GM18519 (cell line): Measurements from ENCODE around the gene MAK.
"Not testable (repeated sequence)": the region's sequence is repeated elsewhere in the genome, so short reads cannot be mapped to it uniquely, and the experiment has no call there.

Experiments used
- ATAC-seq: cut with Tn5 transposase; IDR thresholded peaks from one replicate; pipeline ENCODE4 v1.9.1; 2021; ENCODE audit warnings: mild to moderate bottlenecking, moderate library complexity; ENCODE audit not compliant: unreplicated experiment, low FRiP score

MAK gene

DNA sequence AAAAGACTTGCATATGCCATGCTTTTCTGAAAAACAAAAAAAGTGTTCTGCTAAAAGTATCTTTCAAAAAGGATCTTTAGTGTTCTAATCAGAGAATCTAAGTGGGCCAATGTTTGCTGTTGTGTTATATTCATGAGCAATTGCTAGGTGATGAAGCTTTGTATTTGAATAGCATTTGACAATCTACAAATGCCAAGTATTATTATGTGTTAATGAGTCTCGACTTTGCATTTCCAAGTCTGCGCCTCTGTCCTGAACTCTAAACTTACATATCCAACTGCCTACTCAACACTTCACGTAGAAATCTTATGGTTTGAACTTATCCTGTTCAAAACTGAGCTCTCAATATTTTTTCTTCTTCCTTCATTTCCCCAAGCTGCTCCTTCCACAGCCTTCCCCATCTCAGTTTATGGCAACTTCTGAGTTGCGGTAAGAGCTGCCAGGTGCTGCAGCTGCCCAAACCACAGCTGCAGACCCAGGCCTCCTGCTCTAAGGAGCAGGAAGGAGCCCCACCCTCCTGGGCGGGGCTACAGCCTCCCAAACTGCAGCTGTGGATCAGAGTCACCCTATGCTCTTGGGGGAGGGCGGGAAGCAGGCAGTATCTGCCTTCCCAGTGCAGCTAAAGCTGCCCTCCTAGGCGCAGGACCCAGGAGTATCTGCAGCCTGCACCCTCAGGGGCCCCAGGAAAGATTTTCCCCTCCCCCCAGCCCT is 16.7 kb upstream of the MAK start:
- ATAC-seq = no peak

DNA sequence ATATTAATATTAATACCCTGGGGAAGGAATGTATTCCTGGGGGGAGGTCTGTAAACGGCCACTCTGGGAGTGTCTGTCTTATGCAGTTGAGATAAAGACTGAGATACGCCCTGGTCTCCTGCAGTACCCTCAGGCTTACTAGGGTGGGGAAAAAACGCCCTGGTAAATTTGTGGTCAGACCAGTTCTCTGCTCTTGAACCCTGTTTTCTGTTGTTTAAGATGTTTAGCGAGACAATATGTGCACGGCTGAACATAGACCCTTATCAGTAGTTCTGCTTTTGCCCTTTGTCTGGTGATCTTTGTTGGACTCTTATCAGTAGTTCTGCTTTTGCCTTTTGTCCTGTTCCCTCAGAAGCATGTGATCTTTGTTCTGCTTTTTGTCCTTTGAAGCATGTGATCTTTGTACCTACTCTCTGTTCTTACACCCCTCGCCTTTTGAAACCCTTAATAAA is 15.5 kb upstream of the MAK start:
- ATAC-seq = not testable (repeated sequence)

DNA sequence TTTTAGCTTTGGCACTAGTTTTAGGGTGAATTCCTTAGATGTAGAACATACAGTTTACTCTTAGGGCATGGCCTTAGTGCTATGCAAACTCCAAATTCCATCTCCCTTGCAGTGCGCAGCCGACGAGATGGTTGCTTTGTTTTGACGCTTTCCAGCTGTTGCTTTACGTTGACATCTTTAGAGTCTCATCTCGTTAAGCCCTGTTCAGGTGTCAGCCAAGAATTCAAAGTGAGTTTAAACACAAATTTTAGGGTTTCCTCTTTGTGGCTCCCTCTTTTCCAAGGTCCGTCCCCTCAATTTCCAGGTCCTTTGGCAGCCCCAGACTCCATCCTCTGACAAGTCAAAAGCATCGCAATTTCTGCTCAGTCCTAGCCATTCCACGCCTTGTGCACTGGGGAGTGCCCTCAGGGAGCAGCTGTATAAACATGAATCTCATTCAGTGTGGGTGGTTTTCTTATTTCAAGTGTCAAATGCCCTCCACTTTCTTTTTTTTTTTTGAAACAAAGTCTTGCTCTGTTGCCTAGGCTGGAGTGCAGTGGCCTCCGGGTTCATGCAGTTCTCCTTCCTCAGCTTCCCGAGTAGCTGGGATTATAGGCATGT is 14.1 kb upstream of the MAK start:
- ATAC-seq = no peak

DNA sequence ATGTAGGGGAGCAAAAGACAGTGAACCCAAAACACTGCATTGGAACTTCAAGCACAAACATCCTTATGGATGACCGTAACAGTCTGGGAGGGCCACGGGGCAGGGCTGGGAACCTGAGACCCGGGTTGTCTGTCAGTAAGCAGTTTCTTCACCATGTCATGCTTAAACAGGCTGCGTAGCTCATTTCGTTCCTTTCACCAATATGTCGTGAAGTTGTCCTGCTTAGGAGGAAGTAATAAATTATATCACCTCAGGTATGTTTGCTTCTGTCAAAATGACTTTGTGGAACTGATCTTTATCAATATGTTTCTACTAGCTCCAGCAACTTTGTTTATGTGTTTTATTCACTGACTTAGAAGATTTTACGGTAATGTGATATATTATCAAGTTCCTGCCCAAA is 12.4 kb upstream of the MAK start:
- ATAC-seq = no peak

DNA sequence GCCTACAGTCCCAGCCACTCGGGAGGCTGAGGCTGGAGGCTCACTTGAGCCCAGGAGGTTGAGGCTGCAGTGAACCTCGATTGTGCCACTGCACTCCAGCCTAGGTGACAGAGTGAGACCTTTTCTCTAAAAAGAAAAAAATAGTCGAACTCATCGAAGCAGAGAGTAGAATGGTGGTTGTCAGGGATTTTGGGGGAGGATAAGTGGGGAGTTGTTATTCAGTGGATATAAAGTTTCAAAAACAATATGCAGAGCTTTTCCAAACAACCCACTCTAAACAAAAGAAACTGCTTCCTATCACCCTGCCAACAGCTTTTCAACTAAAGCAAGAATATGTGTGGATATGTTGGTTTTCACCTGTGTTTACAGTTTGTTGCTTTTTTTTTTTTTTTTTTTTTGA is 11.6 kb upstream of the MAK start:
- ATAC-seq = no peak

DNA sequence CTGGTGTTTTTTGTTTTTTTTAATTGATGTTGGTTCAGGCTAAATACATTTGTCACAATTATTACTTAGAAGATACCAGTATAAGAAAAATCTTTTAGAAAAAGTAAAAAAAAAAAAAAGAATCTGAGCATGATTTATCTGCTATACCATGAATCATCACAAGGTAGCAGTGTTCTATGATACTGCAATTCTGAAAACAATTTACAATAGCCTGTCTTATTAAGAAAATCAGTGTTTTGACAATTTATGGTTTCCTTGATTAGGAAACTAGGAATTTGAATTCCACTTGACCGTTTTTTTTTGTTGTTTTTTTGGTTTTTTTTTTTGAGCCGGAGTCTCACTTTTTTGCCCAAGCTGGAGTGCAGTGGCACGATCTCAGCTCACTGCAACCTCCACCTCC is 9.3 kb upstream of the MAK start:
- ATAC-seq = no peak

DNA sequence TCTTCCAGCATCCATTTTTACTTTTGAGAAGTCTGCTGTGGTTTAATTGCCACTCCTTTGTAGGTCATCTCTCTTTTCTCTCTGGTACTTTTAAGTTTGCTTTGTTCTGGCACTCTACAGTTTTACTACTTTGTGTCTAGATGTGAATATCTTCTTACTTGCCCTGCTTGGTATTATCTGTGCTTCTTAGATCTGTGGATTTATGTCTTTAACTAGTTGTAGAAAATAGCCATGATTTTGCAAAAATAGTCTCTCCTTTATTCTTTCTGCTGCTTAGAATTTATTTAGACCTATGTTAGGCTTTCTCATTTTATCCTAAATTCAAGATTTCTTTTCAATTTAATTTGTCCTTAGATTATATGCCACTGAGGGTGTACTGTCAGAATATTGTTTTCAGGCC is 5.2 kb upstream of the MAK start:
- no peak for ATAC-seq

DNA sequence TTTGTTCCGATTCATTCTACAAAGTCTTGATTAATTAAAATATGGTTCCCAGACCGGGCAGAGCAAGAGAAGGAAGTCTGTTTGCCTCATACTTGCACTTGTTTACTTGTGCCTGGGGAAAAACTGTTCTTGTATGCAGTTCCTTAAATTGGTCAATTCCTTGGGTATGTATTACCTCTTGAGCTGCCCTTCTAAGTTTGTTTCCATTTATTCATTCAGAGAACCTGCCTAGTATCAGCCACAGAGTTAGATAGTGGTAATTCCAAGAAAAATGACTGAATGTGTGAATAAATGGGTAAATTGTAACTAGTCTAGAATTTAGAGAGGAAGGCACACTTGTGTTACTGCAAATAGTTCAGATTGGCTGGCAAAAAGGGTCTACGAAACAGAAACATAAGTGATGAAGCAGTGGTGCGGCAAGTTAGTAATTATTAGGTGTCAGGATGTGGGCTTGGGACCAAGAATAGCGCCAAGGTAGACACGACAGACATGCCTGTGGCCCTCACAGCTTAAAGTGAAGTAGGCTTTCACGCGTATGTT is 525 bp upstream of the MAK start:
- ATAC-seq = peak; percentile 66

DNA sequence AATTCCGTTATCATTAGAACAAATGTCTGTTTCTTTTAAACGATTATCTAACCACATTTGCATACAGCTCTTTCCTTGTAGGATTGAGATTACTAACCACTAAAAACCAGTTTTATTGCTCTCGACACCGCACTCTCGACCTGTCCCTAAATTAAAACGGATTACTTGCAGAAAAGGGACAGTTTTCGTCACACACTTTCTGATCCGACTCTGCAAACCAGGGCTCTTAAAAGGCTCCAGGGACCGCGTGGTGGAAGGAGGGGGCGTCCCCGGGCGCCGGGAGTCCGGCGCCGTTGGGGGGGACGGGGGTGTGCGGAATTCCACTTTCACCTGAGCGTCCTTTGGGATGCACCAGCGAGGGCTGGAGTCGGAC is 731 bp downstream of the MAK start:
- ATAC-seq = no peak

DNA sequence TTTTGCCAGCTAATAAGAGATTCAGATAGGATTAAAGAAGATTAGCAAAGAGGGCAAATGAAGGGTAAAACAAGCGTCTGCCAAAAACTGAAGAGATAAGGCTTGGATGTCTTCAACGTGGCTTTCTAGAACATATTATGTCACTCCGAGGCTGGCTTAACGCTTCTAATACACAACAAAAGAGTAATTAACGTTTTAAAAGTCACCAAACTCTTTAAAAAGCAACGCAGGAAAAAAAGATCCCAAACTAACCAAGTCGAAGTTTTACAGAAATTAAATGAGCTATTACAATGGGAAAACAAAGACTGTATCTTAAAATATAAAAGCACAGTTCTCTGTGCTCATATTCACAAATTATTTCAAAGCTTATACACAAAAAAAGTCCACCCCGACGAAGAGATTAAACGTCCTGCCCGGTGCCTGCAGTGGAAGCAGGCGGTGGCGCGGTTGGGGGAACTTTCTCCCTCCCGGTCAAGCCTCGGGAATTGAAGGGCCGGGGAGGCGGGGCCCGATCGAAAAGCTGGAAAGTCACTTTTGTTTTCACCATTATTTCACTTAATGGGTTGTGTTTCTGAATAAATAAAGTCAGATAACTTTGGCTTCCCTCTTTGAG is 1.2 kb downstream of the MAK start:
- ATAC-seq = no peak

DNA sequence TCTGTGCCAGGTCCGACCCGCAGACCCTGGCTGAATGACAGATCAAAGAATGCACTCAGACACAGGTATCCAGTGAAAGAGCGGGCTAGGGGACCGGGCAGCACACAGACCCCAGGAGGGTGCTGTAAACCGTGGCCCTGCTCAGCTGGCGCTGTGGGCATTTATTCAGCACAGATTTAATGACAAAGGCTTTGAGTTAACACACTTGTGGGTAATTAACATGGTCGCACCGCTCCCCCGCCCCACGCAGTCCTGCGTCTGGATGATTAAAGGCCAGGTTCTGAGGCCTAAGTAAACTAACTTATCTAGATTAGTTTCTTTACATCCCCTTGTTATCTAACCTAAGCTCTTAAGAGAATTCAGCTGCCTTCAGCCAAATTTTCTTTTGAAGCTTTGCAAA is 3.5 kb downstream of the MAK start:
- ATAC-seq = no peak

DNA sequence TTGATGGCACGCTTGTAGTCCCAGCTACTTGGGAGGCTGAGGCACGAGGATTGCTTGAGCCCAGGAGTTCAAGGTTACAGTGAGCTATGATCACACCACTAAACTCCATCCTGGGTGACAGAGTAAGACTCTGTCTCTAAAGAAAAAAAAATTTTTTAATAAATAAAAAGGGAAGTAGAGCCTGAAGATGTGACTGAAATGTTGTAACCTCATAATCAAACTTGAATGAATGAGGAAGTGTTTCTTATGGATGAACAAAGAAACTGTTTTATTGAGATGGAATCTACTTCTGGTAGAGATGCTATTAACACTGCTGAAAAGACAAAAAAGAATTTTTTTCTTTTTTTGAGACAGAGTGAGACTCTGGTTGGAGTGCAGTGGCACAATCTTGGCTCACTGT is 6.7 kb downstream of the MAK start:
- ATAC-seq = no peak

DNA sequence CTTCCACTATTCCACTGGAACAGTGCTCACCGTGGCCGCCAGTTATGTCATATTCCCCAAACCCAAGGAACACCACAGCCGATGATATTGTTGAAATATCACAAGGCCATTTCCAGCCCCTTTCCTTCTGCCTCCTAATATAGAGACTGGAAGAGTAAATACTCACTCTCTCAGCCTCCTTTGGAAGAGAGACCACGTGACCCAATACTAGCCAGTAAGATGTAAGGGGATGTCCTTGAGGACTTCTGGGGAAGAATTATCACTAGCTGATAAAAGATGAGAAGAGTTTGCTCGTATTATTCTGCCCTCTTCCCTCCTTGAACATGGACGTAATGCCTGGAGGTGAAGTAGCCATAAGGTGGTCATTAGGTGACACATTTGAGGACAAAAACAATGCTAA is 13.5 kb downstream of the MAK start:
- no peak for ATAC-seq

DNA sequence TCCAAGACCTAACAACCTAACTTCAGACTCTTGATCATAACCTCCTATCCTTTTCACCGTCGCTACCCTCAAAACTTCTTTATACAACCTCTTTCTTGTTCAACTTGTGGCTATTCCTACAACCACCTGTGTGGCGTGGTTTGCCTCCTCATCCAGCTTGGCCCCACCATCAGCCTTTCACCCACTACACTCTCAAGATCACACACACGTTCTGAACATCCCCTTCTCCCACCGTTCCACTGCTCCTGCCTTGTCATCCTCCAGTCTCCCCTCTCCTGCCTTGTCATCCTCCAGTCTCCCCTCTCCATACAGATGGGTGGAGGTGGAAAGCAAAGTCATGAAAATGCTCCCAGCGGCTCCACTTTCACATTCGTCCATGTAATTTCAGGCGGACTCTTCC is 14.0 kb downstream of the MAK start:
- no peak for ATAC-seq

DNA sequence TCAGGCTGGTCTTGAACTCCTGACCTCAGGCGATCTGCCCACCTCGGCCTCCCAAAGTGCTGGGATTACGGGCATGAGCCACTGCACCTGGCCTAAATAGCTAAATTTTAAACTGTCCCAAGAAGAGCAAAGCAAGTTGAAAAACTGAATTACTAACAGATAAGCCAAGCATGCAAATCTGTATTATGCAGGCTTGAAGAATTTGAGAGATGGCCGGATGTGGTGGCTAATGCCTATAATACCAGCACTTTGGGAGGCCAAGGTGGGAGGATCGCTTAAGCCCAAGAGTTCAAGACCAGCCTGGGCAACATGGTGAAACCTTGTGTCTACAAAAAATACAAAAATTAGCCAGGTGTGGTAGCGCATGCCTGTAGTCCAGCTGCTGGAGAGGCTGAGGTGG is 24.2 kb downstream of the MAK start:
- not testable (repeated sequence) for ATAC-seq

DNA sequence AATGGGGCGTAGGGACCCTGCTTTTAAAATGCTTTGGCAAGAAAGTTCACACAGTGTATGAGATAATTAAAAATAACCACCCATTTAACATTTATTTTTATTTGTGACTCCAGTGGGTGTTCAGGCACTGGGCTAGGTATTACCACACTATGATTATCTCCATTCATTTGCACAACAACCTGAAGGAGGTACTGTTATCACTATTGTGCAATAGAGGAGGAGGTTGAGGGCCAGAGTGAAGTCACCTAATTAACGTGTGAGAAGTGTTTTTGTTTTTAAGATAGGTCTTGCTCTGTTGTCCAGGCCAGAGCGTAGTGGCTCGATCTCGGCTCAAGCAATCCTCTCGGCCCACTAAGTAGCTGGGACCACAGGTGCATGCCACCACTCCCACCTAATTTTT is 29.2 kb downstream of the MAK start:
- no peak for ATAC-seq

DNA sequence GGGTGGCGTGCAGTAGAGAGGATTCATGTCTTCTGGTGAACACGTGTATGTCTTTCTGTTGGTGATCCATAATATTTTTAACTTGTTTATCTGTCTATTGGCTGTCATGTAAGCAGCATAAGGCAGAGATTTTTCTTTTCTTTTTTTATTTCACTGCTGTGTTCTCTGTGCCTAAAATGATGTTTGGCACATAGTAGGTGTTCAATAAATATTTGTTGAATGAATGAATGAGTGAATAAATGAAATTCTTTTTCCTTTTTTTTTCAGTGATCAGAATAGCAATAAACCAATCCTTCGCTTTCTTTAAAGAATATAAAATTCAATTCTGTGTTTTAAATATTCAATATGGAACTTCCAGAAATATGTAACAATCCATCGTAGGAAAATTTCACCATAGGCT is 30.0 kb downstream of the MAK start:
- ATAC-seq = no peak

DNA sequence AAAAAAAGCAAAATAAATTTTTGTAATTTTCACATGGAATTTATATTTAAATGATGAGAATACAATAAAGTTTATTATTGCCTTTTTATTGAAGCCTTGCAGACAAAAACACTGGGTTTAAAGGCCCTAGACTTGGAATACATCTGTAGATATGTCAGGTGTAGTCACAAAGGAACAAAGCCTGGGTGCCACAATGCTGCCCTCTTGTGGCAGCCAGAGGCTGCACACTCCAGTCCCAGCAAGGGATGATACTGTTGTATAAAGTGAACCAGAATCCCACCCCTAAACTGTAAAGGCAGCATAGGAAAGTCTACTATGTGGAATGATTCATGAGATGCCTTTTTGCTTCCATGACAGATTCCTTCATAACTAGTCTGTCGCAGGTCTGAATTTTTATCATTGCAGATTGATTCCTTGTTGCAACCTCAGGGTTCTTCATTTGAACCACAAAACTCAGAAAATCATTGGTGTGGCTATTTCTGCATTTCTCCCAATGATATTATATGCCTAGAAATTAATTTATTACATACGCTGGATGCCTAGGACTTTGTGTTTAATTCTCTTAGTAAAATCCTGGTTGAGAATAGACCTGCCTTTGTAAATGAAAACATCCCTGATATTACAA is 37.0 kb downstream of the MAK start:
- peak; percentile 96 for ATAC-seq

DNA sequence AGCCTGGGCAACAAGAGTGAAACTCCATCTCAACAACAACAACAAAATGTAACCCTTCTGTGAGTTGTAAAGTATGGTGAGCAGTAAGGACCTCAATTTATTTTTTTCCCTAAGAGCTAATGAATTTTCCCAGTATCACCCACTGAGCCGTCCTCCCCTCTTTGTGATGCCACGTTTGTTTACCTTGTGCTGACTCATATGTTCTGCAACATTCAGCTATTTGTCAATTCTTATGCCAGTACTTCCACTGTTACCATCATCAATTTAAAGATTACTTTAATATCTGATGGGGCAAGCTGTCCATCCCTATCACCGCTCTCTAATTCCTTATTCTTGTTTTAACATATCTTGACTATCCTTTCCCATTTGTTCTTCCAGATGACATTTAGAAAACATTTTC is 37.5 kb downstream of the MAK start:
- ATAC-seq = no peak

DNA sequence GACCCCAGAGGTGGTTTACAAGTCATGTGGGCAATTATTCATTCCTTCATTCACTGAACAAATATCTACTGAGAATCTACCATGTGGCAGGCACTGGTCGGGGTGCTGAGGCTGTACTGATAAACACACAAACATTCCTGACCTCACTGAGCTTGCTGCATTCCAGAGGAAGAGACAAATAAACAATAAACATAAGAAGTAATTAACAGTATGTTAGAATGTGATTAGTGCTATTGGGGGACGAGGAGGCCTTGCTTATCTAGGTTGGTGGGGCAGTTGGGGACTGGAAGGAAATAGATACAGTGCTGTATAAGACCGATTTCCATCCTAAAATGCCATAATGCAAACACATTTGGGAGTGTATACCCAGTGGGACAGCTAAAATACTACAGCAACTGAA is 44.1 kb downstream of the MAK start:
- ATAC-seq = no peak

DNA sequence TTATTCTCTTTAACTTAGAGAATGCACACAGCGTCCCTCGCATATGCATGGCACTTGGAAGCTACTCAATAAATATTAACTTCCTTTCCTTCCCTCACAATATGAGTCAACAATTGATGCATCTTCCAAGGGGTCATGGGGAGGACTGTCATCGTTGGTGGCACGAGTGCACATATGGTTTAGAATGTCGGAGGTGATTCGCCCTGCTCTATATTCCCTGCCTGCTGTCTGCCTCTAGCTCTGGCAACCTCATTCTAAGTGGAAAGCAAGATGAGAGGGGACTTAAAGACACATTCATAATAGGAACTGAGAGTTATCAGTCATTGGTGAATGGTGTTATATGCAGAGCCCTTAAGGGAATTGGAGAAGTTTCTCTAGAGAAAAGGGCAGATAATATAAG is 44.6 kb downstream of the MAK start:
- no peak for ATAC-seq

DNA sequence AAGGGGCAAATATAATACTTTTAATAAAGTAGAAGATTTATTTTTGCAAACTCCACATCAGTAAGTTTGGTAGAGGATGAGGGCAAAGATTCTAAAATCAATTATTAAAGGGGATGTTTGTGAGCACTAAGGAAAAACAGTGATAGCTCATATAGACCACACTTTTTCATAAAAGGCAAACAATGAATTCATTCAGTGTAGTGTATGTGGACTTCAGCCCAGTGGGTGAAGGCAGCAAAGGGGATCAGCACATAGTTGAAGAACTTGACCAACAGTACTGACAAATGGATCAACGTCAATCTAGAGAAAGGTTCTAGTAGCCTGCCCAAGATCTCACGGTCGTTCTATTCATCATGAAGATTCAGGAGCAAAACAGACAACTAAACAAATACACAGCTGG is 45.3 kb downstream of the MAK start:
- ATAC-seq = no peak
